Thyroid gland (tissue), 4 donors: Measurements from ENCODE around the gene SSX4B. TPM values are rescaled to one million over a fixed set of nuclear protein-coding genes. Genes with fewer than 3 reads are reported as not detected.
"Not testable (repeated sequence)": the region's sequence is repeated elsewhere in the genome, so short reads cannot be mapped to it uniquely, and the experiment has no call there.

Experiments used
- DNase-seq, 2 donors: peaks; one replicate each; pipeline ENCODE4 v3.0.0-alpha.2; 2019
- H3K27ac ChIP-seq, 3 donors: fragments of 200-600 bp; sonication (generic); 1 replicate in 2 of 3; 2 replicates in 1 of 3; pipeline ENCODE4 v1.5.1; 2016 to 2019; ENCODE audit warnings: mild to moderate bottlenecking in 1 of 3, moderate library complexity in 1 of 3
- H3K27me3 ChIP-seq: fragments of 200-600 bp; sonication (generic); one replicate; pipeline ENCODE4 v1.5.1; 2019
- H3K36me3 ChIP-seq, 2 donors: fragments of 200-600 bp; sonication (generic); one replicate each; pipeline ENCODE4 v1.5.1; 2016 to 2019
- H3K4me1 ChIP-seq, 2 donors: fragments of 200-600 bp; sonication (generic); one replicate each; pipeline ENCODE4 v1.5.1; 2017 to 2019
- H3K4me3 ChIP-seq, 3 donors: fragments of 200-600 bp; sonication (generic); replicated peaks in 1 of 3; 1 replicate in 2 of 3; 2 replicates in 1 of 3; pipeline ENCODE4 v1.5.1; 2016; ENCODE audit warnings: mild to moderate bottlenecking in 1 of 3
- H3K9me3 ChIP-seq: fragments of 200-600 bp; sonication (generic); one replicate; pipeline ENCODE4 v1.5.1; 2017
- POLR2A ChIP-seq, 2 donors: fragments of 450-650 bp; IDR thresholded peaks; one replicate each; pipeline ENCODE4 v1.6.1; 2017; ENCODE audit warnings: antibody characterized with exemption in 2 of 2, mild to moderate bottlenecking in 2 of 2, moderate library complexity in 1 of 2
- WGBS, 2 donors: methylation state at CpG; one replicate each; pipeline ENCODE4 v1.1.5; 2017; 5-methylcytosine and 5-hydroxymethylcytosine counted together
- intact Hi-C: fragments of 100-400 bp; cut with DNase I; formaldehyde crosslinking; loops from one replicate; pipeline ENCODE4 v1.15.1; 2023
- total RNA-seq, 4 donors: library from RNA; depleted of rRNA; stranded (reverse); fragments of >200 nt; gene quantifications; one replicate each; pipeline ENCODE4 v1.2.3, GENCODE V29; 2016
- TF ChIP-seq, protein P1 (sequence below), 6 experiments: fragments of 200-600 bp in 3 of 6; fragments of 450-650 bp in 3 of 6; sonication (generic) in 3 of 6; IDR thresholded peaks; one replicate each; pipeline ENCODE4 v1.5.1; 2016 to 2019; ENCODE audit warnings: antibody characterized with exemption in 6 of 6, mild to moderate bottlenecking in 2 of 6, inconsistent platforms in 1 of 6, moderate library complexity in 1 of 6

The SSX4B gene
- total RNA-seq, result not detected

- H3K4me1 ChIP-seq, intact Hi-C loops, H3K27ac ChIP-seq, H3K27me3 ChIP-seq, H3K4me3 ChIP-seq, H3K36me3 ChIP-seq, DNase-seq, H3K9me3 ChIP-seq: not testable (repeated sequence)
- WGBS, 2 donors, result no CpG with 5 or more reads among the region's 15 CpGs
These were observed at the start of gene SSX4B for GRCh38 chrX:48411860-48412259. TSS of gene SSX4B (minus strand) at chrX:48411960. CDS start at chrX:48411372, 588 bp downstream.

DNA sequence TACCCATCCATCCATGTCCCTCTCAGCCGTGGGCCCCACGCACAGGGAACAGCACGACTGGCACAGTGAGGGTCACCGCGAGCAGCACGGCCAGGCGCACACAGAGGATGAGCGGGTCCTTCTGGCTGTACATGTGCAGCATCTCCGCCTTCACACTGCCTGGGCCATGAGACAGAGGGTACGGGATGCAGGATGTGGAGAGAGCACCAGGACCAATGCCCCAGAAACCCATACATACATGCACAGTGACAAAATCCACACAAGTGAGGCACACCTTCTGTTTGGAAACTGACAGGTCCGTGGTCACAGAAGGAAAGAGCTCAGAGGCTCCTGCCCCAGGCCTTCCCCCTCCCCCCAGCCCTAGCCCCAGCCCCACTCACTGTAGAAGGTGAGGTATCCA is 48.8 kb upstream of the SSX4B start:
- Histone ChIP-seq H3K27ac (no peak overlapping the region), H3K9me3 (no peaks in the 10 kb centered on the region), H3K4me3 (no peak overlapping the region), H3K4me1 (no peaks in the 10 kb centered on the region), H3K27me3 (no peaks in the 10 kb centered on the region), H3K36me3 (no peaks in the 10 kb centered on the region)
- TF ChIP-seq POLR2A (IDR thresholded peaks at IDR 0.05), result no peak
- TF ChIP-seq, protein P1, sequence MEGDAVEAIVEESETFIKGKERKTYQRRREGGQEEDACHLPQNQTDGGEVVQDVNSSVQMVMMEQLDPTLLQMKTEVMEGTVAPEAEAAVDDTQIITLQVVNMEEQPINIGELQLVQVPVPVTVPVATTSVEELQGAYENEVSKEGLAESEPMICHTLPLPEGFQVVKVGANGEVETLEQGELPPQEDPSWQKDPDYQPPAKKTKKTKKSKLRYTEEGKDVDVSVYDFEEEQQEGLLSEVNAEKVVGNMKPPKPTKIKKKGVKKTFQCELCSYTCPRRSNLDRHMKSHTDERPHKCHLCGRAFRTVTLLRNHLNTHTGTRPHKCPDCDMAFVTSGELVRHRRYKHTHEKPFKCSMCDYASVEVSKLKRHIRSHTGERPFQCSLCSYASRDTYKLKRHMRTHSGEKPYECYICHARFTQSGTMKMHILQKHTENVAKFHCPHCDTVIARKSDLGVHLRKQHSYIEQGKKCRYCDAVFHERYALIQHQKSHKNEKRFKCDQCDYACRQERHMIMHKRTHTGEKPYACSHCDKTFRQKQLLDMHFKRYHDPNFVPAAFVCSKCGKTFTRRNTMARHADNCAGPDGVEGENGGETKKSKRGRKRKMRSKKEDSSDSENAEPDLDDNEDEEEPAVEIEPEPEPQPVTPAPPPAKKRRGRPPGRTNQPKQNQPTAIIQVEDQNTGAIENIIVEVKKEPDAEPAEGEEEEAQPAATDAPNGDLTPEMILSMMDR (IDR thresholded peaks at IDR 0.05), result no peak
- no peak for DNase-seq
- intact Hi-C loops, result no loop called here
- WGBS, 2 donors, result 85 to 93% methylated on average over 4 to 10 of the region's 11 CpGs

- H3K27ac ChIP-seq, result no peak overlapping the region
- no peaks in the 10 kb centered on the region for H3K4me1 ChIP-seq
- no peaks in the 10 kb centered on the region for H3K9me3 ChIP-seq
- H3K27me3 ChIP-seq, result no peaks in the 10 kb centered on the region
- WGBS, 2 donors, result 92 to 97% methylated on average over 3 of the region's 3 CpGs
- no peak overlapping the region for H3K4me3 ChIP-seq
- H3K36me3 ChIP-seq, result no peaks in the 10 kb centered on the region
- no peak for TF ChIP-seq POLR2A (IDR thresholded peaks at IDR 0.05)
- TF ChIP-seq, protein P1 (IDR thresholded peaks at IDR 0.05), result no peak
- intact Hi-C loops, result no loop called here
- DNase-seq, result no peak
These were observed 48.3 kb upstream of the SSX4B start for GRCh38 chrX:48460031-48460430.

DNA sequence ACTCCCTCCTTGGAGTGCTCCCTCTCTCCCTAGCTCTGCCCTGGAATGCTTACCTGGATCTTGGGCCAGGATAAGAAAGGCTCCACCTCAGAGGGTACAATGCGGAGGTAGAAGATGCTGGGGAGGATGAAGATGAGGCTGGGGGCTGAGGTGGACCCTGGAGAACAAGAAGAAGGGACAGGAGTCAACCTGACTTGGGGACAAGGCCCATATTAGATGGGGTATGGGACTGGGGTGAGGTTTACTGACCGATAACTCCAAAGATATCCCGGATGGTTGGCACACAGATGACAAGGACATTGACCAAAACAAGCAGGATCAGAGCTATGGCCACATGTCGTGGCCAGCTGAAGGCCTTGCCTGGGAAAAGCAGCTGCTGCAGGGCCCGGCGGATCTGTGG is 47.7 kb upstream of the SSX4B start:
- intact Hi-C loops, result no loop called here
- no peak for DNase-seq
- no peak overlapping the region for H3K27ac ChIP-seq
- TF ChIP-seq, protein P1 (IDR thresholded peaks at IDR 0.05), result no peak
- TF ChIP-seq POLR2A (IDR thresholded peaks at IDR 0.05), result no peak
- no peaks in the 10 kb centered on the region for H3K9me3 ChIP-seq
- no peak overlapping the region for H3K4me3 ChIP-seq
- no peaks in the 10 kb centered on the region for H3K4me1 ChIP-seq
- no peaks in the 10 kb centered on the region for H3K36me3 ChIP-seq
- 95 to 100% methylated on average over 4 to 6 of the region's 6 CpGs for WGBS, 2 donors
- H3K27me3 ChIP-seq, result no peaks in the 10 kb centered on the region

DNA sequence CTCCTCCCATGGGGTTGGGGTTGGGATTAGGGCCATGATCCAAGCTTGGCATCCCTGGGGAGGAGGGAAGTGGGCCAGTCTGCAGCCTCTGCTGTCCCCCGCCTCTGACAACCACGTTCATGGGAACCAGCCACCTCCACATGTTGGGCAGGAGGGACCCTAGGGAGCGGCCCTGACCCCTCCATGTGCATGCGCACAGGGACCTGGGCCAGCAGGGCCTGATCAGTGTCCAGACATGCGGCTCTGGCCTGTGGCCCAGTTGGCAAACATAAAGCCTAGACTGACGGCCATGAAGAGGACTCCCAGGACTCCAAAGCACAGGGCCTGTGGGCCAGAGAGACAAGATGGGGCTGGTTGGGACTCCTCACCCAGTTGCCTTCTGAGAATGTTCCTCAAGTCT is 47.0 kb upstream of the SSX4B start:
- TF ChIP-seq POLR2A (IDR thresholded peaks at IDR 0.05), result no peak
- TF ChIP-seq, protein P1 (IDR thresholded peaks at IDR 0.05), result no peak
- Histone ChIP-seq H3K36me3 (no peaks in the 10 kb centered on the region), H3K4me3 (no peak overlapping the region), H3K27me3 (no peaks in the 10 kb centered on the region), H3K27ac (no peak overlapping the region), H3K9me3 (no peaks in the 10 kb centered on the region), H3K4me1 (no peaks in the 10 kb centered on the region)
- DNase-seq, result no peak
- WGBS, 2 donors, result 100% methylated on average over 1 of the region's 6 CpGs; no CpG with 5 or more reads in 1 of the 2 donors
- intact Hi-C loops, result no loop called here
